ENCODE data around the gene NLRC3.
"Not testable (repeated sequence)": the region's sequence is repeated elsewhere in the genome, so short reads cannot be mapped to it uniquely, and the experiment has no call there.

NLRC3 gene

GRCh38 chr16:3577302-3577752, at the start of gene NLRC3:
Gene NLRC3 (minus strand): TSS chr16:3577403. CDS start chr16:3565036, 12,367 bp downstream.
- DNase-seq (ENCODE audit: low spot score) = no peak

GRCh38 chr16:3625911-3626732, 48.9 kb upstream of the NLRC3 start:
- no peak for DNase-seq (ENCODE audit: low spot score)

GRCh38 chr16:3625331-3625730, 48.1 kb upstream of the NLRC3 start:
- no peak for DNase-seq (ENCODE audit: low spot score)

DNA sequence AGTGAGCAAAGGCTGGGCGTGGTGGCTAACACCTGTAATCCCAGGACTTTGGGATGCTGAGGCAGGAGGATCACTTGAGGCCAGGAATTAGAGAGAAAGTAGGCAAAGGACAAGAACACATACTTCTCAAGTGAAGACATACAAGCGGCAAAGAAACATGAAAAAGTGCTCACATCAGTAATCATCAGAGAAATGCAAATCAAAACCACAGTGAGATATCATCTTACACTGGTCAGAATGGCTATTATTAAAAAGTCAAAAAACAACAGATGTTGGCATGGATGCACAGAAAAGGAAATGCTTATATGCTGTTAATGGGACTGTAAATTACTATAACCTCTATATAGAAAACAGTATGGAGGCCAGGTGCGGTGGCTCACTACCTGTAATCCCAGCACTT, 46.4 kb upstream of the NLRC3 start:
- DNase-seq (ENCODE audit: low spot score) = no peak

GRCh38 chr16:3618769-3619141, 41.6 kb upstream of the NLRC3 start:
- no peak for DNase-seq (ENCODE audit: low spot score)

- no peak for DNase-seq (ENCODE audit: low spot score)
Observed at GRCh38 chr16:3612510-3613466, 35.6 kb upstream of the NLRC3 start.

DNA sequence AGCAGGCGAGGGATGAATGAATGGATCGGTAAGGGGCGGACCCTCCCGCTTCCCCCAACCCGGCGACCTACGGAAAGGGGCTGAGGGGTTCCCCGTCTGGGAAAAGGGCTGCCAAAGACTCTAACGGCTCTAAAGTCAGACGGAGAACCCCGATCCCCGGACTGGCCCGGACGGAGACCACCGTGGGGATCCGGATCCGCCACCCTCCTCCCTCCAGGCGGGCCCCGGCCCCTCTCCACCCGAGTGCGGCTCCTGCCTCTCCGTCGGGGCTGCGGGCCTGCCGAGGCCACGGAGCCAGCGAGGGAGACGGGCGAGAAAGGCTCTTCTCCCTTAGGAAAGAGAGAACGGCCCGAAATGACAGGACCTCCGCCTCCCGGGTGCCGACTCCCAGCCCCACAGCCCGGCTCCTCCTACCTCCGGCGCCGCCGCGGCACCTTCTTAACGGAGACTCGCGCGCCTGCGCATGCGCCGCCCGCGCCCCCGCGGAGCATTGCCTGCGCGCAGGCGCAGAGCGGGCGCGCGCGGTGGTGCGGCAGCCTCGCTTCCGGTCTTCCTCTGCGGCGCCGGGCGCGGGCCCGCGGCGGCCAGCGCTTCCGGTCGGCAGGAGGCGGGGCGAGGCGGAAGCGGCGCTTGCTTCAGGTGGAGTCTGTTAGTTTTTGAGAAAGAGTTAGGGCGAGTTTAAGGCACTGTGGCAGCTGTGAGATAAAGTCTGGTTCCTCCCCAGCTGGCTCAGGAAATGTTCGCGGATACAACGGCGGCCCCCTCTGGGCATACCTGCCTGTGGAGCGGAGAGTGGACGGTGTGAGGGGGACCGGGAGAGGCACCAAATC, 34.2 kb upstream of the NLRC3 start, which contains the start of gene SLX4:
Gene SLX4, minus strand, starts transcription at position 461 of the 830 bp plus-strand sequence. CDS start 2,642 bp downstream, outside the sequence.
- DNase-seq (ENCODE audit: low spot score) = peak; percentile 93

GRCh38 chr16:3610698-3611145, 33.5 kb upstream of the NLRC3 start:
- DNase-seq (ENCODE audit: low spot score) = no peak

DNA sequence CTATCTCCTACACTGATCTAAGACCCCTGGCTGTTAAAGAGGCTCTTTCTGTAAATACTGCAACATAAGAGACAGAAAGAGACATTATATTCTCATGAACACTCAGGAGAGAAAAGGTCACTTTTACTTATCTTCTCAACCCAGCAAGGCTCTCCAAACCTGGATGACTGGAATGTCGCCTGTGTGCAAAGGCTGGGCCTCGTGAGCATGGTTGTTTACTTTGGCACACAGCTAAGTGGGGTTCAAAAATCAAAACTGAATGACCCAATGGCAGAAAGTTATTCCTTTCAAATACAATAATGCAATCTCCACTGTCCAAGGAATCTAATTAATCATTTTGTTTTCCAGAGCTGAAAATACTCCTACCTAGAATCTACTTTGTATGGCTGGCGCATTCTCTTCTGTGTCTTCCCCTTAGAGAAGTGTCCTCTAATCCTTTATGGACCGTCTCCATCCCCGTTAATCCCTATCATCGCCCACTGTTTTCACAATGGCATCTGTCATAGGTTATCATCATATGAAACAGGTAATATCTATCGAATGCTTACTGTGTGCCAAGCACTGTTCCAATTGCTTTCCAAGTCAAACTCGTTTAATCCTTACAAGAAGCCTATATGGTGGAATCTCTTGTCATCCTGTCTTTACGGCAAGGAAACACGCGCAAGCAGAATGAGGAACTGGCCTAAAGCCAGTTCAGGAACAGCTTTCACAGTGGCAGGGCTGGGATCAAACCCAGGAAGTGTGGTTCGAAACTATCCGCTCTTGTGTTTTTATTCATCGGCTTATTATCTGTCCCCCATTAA, 32.9 kb upstream of the NLRC3 start:
- DNase-seq (ENCODE audit: low spot score) = no peak

GRCh38 chr16:3608976-3609375, 31.8 kb upstream of the NLRC3 start:
- DNase-seq (ENCODE audit: low spot score) = not testable (repeated sequence)

DNA sequence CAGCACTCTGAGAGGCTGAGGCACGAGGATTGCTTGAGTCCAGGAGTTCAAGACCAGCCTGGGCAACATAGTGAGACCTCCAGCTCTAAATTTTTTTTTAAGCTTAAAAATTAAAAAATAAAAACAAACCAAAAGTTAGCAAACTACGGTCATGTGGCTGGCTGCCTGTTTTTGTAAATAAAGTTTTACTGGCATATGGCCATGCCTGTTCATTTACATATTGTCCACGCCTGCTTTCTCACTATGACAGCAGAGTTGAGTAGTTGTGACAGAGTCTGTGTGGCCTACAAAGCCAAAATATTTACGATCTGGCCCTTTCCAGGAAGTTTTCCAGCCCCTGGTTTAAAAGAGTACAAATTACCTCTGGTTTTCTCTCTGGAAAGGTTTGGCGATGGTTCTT, 30.9 kb upstream of the NLRC3 start:
- no peak for DNase-seq (ENCODE audit: low spot score)

GRCh38 chr16:3607634-3608033, 30.4 kb upstream of the NLRC3 start:
- DNase-seq (ENCODE audit: low spot score) = no peak

GRCh38 chr16:3607161-3607560, 30.0 kb upstream of the NLRC3 start:
- no peak for DNase-seq (ENCODE audit: low spot score)

- DNase-seq (ENCODE audit: low spot score) = no peak
Observed at GRCh38 chr16:3606441-3606840, 29.2 kb upstream of the NLRC3 start.

GRCh38 chr16:3602320-3602653, 25.1 kb upstream of the NLRC3 start:
- no peak for DNase-seq (ENCODE audit: low spot score)

DNA sequence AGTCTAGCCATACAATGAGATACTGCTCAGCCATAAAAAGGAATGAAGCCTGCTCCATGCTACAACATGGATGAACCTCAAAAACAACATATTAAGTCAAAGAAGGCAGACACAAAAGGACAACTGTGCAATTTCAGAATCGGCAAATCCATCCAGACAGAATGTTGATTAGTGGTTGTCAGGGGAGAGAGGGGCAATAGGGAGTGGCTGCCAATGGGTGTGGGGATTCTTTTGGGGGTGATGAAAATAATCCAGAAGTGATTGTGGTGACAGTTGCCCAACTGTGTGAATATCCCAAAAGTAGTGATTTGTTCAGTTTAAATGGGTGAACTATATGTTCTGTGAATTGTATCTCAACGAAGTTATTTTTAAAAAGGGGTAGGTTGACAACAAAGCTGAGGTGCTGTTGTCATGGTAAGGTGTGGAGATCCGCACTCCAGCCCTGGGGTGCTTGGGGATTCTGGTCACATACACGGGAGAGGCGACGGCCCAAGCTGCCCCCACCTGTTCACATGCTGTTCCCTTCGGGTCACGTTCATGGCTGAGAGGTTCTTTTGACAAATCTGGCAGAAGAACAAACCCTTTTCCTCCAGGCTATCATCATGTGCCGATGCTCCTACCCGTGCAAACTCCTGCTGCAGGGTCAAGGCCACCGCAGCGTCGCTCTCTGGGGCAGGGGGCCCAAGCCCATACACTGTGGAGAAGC, 24.6 kb upstream of the NLRC3 start:
- no peak for DNase-seq (ENCODE audit: low spot score)

DNA sequence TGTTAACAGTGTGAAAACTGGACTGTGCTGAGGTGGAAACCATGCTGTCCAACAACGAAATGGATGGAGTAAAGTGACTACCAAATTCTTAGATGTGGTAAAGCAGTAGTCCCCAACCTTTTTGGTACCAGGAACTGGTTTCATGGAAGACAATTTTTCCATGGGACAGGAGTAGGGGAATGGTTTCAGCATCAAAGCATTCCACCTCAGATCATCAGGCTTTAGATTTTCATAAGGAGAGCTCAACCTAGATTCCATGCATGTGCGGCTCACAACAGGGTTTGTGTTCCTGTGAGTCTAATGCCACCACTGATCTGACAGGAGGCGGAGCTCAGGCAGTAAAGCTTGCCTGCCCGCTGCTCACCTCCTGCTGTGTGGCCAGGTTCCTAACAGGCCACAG, 22.7 kb upstream of the NLRC3 start:
- DNase-seq (ENCODE audit: low spot score) = no peak

DNA sequence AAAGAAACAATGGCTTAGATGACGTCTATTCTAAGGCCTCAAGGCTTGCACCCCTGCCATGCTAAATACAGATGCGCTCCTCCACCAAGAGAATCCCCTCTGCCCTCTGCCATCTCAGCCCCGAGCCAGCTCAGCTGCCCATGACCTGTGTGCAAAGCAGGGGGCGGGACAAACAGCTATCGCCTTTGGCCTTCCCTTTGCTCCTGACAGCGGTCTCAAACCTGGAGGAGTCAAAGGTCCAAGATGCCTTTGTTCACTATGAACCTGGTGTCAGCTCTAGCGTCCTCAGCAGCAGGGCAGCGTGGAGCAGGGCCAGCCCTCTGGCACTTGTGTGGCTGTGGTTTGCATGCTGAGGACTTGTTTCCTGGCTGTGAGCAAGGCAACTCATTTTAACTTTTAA, 21.9 kb upstream of the NLRC3 start:
- no peak for DNase-seq (ENCODE audit: low spot score)

- no peak for DNase-seq (ENCODE audit: low spot score)
Observed at GRCh38 chr16:3598236-3598635, 21.0 kb upstream of the NLRC3 start.

GRCh38 chr16:3597676-3598075, 20.5 kb upstream of the NLRC3 start:
- no peak for DNase-seq (ENCODE audit: low spot score)
